ENCODE measurements around the gene TMSB15B. TPM values are rescaled to one million over a fixed set of nuclear protein-coding genes. Genes with fewer than 3 reads are reported as not detected.

The TMSB15B gene
- total RNA-seq, 1 donor from 2014 or later, result 1.7 TPM

Other genes with a start within 250 kb of the TMSB15B start
- 0.26 TPM for gene PLP1, start 185.8 kb upstream of the TMSB15B start, total RNA-seq
- 0.74 TPM for gene RAB9B, start 130.4 kb upstream of the TMSB15B start, total RNA-seq
- not detected for gene H2BW1, start 51.1 kb downstream of the TMSB15B start, total RNA-seq
- not detected for gene H2BW2, start 77.3 kb downstream of the TMSB15B start, total RNA-seq
- 0.19 TPM for gene TMSB15C, start 113.6 kb downstream of the TMSB15B start, total RNA-seq
- gene ZCCHC18, start 149.9 kb downstream of the TMSB15B start, total RNA-seq, result not detected
- 10.8 TPM for gene SLC25A53, start 194.4 kb downstream of the TMSB15B start, total RNA-seq
- gene FAM199X, start 203.8 kb downstream of the TMSB15B start, total RNA-seq, result 44.8 TPM